Spleen (tissue), 7 donors: Measurements from ENCODE around the gene SPON1.

Source experiments
- POLR2A ChIP-seq, 3 donors: fragments of 450-650 bp; IDR thresholded peaks; one replicate each; pipeline ENCODE4 v1.5.1; 2017; ENCODE audit warnings: antibody characterized with exemption in 3 of 3, mild to moderate bottlenecking in 1 of 3
- POLR2AphosphoS5 ChIP-seq, 3 donors: sonication (generic); formaldehyde crosslinking; IDR thresholded peaks; one replicate each; pipeline ENCODE4 v1.5.1; 2017; ENCODE audit warnings: antibody characterized with exemption in 3 of 3
- TF ChIP-seq, protein P1 (sequence below), 11 experiments: fragments of 200-600 bp in 7 of 11; fragments of 450-650 bp in 4 of 11; sonication (generic) in 4 of 11; IDR thresholded peaks in 8 of 11; conservative IDR thresholded peaks in 3 of 11; 1 replicate in 7 of 11; 2 replicates in 4 of 11; pipeline versions ENCODE4 v1.4.0 to v1.8.0; 2016 to 2021; ENCODE audit warnings: antibody characterized with exemption in 11 of 11, inconsistent platforms in 4 of 11, mild to moderate bottlenecking in 1 of 11
- donor health status: DM: no; HTN: no; CAD: no; lungs with moderate emphysema.
- donor health status: DM: no; HTN: no; CAD: no.
- donor health status: DM: no; HTN: no; CAD: no.

DNA sequence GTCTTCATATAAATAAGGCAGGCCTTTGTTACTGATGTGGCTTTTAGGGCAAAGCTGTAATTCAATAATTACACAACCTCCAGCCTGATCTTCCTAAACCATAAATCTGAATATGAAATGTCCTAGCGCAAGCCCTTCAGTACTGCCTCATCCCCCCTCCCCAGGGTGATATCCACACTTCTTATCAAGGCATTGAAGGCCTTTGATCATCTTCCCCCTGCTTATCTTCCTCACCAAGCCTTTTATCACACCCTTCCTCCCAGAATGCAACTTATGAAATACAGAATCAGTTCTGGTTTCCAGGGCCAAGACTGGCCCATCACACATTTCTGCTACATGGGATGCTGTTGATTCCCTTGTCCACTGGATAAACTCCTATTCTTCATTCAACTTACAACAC lies 12.1 kb downstream of the SPON1 start:
- TF ChIP-seq, protein P1, sequence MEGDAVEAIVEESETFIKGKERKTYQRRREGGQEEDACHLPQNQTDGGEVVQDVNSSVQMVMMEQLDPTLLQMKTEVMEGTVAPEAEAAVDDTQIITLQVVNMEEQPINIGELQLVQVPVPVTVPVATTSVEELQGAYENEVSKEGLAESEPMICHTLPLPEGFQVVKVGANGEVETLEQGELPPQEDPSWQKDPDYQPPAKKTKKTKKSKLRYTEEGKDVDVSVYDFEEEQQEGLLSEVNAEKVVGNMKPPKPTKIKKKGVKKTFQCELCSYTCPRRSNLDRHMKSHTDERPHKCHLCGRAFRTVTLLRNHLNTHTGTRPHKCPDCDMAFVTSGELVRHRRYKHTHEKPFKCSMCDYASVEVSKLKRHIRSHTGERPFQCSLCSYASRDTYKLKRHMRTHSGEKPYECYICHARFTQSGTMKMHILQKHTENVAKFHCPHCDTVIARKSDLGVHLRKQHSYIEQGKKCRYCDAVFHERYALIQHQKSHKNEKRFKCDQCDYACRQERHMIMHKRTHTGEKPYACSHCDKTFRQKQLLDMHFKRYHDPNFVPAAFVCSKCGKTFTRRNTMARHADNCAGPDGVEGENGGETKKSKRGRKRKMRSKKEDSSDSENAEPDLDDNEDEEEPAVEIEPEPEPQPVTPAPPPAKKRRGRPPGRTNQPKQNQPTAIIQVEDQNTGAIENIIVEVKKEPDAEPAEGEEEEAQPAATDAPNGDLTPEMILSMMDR (IDR thresholded peaks at IDR 0.05 in 8 of 11, conservative IDR thresholded peaks at IDR 0.05 in 3 of 11) = no peak
- no peak for TF ChIP-seq POLR2AphosphoS5 (IDR thresholded peaks at IDR 0.05)
- no peak for TF ChIP-seq POLR2A (IDR thresholded peaks at IDR 0.05)
